ENCODE measurements around the gene GNA12.

Gene GNA12, protein sequence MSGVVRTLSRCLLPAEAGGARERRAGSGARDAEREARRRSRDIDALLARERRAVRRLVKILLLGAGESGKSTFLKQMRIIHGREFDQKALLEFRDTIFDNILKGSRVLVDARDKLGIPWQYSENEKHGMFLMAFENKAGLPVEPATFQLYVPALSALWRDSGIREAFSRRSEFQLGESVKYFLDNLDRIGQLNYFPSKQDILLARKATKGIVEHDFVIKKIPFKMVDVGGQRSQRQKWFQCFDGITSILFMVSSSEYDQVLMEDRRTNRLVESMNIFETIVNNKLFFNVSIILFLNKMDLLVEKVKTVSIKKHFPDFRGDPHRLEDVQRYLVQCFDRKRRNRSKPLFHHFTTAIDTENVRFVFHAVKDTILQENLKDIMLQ

DNA sequence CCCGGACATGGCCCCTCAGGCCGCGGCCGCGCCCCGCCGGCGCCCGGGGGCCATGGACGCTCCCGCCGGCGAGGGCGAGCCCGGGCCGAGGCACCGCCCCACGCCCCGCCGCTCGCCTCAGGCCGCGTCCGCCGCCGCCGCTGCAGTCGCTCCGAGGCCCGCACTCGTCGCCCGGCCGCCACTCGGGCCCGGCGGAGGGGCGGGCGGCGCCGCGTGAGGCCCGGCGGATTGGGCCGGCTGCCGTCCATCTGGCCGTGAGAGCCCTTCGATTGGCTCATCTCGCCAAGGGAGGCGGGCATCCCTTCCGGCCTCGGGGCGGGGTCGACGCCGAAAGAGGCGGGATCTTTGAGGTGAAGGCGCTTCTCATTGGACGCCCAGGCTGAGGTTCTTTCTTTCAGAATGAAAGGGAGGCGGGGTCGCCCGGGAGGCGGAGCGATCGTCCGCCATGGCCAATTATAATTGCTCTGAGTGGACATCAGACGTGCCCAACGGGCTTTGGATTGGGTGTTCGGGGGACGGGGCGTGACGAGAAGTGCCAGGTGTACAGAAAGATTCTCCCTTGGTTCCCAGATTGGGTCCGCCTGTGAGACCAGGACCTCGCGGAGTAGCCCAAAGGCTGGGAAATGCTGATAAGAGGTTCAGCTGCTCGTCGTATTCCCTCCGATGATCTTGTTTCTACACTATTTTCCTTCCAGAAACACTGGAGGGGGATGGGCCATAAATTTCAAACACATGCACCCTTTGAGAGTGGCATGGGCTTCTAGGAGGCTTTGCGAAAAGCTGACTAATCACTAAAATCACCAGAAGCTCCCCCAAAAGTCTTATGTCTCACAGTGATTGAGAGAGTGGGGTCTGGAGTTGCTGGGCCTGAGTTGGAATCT is at the start of gene GNA12:
TSS of gene GNA12 (minus strand) at position 156 of the 881 bp plus-strand sequence. CDS start at position 9, 147 bp downstream.
- DNase-seq (ENCODE audit: low read depth), result peak; percentile 96

GRCh38 chr7:2893411-2893861 is 49.3 kb upstream of the GNA12 start:
- DNase-seq (ENCODE audit: low read depth), result no peak

DNA sequence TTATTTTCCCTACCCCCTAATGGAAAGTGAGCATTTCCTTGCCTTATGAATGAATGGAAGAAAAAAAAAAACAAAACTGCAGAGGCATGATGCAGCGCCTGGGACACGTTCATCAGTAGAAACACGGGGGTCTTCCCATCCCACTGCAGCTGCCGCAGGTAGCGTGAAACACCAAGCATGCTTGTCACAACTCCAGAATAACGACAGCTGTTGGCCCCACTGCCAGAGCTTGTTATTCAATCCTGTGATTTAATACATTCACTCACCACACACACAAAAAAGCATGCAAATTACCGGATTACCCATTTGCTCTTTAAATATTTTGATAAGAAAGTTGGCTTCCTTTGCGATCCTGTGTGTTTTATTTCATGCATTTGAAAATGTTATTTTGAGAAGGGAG is 48.4 kb upstream of the GNA12 start:
- DNase-seq (ENCODE audit: low read depth), result no peak

GRCh38 chr7:2887816-2888215 is 43.7 kb upstream of the GNA12 start:
- no peak for DNase-seq (ENCODE audit: low read depth)

DNA sequence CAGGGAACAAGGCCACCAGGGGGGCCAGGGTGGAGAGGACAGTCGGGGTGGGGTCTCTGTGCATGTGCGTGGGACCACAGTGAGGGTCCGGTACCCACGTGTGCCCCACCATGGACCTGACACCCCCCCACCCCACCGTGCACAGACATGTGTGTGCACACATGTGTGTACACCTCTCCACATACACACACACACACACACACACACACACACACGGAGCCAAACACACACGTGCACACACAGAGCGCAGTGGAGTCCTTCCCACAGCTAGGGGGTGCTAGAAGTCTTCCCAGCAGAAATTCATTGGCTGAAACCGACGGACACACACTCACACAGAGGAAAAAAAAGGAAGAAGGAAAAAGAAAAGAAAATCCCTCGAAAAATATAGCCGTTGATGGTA is 42.8 kb upstream of the GNA12 start:
- DNase-seq (ENCODE audit: low read depth), result peak; percentile 87

GRCh38 chr7:2886391-2886790 is 42.3 kb upstream of the GNA12 start:
- no peak for DNase-seq (ENCODE audit: low read depth)

DNA sequence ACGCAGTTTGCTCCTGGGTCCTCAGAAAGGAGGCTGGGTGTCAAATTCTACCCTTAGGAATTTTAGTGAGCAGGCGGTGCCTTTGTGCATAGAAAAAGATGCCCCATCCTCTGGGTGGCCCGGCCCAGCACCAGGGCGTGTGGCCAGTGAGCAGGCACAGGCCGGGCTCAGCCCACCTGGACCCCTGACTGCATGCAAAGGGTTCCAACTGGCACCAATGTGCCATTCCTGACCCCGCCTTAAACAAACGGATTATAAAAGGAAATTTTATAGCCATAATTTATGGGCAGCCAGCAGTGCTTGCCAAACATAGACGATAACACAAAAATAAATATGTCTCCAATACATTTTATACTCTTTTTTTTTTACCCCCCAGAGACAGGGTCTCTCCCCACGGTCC is 40.1 kb upstream of the GNA12 start:
- no peak for DNase-seq (ENCODE audit: low read depth)

DNA sequence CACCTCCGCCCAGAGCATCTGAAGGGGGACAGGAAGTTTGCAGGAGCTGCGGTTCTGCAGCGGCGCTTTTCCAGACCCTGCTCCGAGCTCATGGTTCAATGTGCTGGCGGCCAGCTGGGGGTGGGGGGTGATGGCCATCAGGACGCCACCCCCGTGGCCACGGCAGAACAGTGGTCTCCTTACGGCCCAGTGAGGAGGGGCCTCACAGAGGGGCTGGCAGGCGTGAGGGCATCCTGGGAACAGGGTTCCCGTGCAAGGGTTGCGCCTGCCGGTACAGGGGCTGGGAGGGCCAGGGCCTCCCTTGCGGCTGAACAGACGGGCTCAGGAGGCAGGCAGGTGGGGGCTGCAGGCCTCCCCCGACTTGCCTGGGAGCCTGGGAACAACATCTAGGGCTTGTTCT is 39.0 kb upstream of the GNA12 start:
- DNase-seq (ENCODE audit: low read depth), result no peak

DNA sequence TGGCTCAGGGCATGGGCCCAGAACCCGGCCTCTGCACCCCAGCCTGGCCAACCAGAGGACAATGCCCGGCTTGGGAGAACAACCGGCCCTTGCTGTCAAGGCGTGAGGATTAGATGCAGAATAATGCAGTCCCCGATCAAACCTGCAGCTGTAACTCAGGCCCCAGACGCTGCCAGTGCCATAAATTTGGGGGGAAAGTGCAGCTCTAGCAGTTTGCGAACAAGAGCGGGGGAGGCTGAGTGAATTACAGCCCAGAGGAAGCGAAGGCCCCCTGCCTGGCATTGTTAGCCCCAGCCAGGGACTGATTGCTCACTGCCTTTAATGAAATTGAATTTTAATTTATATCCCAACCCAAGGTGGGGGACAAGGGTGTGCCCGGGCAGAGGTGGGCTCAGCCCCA is 38.0 kb upstream of the GNA12 start:
- no peak for DNase-seq (ENCODE audit: low read depth)

- DNase-seq (ENCODE audit: low read depth), result no peak
These were observed 36.9 kb upstream of the GNA12 start for GRCh38 chr7:2880874-2881533.

- DNase-seq (ENCODE audit: low read depth), result no peak
These were observed 35.9 kb upstream of the GNA12 start for GRCh38 chr7:2880051-2880450.

DNA sequence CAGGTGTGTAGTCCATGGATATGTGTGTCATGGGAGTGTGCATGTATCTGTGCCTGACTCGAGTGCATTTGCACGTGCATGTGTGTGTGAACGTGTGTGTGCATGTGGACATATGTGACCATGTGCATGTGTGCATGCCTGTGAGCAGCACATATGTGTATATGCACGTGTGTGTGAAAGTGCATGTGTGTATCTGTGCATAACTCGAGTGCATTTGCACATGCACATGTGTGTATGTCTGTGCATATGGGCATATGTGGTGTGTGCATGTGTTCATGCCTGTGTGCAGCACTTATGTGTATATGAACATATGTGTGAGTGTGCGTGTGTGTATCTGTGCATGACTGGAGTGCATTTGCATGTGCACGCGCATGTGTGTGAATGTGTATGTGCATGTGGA is 35.2 kb upstream of the GNA12 start:
- no peak for DNase-seq (ENCODE audit: low read depth)

DNA sequence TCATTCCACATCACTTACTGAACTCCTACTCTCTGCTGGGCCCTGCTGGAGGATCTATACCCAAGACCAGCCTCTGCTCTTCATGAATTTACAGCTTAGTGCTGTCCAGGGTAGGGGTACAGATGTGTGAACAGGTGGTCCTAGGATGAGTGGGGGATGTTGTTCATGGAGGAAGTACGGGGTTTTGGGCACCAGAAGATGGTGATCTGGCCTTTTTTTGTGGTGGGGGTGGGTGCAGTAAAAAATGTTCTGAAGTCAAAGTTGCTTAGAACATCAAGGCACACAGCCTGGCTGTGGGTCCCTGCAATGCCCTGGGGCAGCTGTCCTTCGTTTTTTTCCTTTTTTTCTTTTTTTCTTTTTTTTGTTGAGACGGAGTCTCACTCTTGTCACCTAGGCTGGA is 34.2 kb upstream of the GNA12 start:
- DNase-seq (ENCODE audit: low read depth), result no peak

GRCh38 chr7:2876031-2876731 is 32.1 kb upstream of the GNA12 start:
- peak; percentile 89 for DNase-seq (ENCODE audit: low read depth)

- DNase-seq (ENCODE audit: low read depth), result peak; percentile 96
These were observed 29.8 kb upstream of the GNA12 start for GRCh38 chr7:2873686-2874551.

DNA sequence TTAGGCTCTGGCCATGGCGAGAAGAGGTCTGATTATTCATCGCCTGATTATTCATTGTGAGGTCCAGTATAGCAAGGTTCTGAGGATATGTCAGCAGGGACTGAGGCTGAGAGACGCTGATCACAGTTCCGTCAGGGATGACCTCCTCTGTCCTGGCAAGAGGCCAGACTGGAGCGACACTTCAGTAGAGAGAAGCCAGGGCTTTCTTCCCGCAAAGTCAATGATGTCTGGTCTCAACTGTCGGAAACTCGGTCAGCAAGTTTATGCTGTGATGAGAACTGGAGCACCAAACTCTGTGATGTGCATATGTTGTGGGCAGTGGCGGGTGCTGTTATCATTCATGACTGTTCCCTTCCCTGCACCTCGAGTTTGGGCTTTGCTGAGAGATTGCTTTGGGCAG is 29.0 kb upstream of the GNA12 start:
- DNase-seq (ENCODE audit: low read depth), result peak; percentile 34

GRCh38 chr7:2872296-2872874 is 28.3 kb upstream of the GNA12 start:
- no peak for DNase-seq (ENCODE audit: low read depth)

- peak; percentile 70 for DNase-seq (ENCODE audit: low read depth)
These were observed 26.4 kb upstream of the GNA12 start for GRCh38 chr7:2870471-2870931.

DNA sequence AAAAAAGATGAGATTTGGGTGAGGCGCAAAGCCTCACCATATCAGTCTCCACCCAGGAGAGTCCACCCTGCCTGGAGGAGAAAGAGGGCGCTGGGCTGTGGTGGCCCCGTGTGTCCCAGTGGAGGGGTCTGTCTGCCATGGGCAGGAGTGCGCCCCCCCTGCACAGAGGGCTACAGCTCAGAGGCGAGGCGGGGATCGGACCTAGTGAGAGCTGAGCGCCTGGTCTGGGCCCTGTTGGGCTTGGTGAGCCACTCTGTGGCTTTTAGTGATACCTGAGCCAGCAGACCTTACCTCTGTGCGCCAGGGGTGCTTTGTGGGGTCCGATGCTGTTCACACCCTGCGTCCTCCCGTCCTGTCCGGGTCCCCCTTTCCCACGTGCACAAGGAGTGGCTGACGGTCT is 25.9 kb upstream of the GNA12 start:
- DNase-seq (ENCODE audit: low read depth), result no peak

GRCh38 chr7:2866601-2867000 is 22.5 kb upstream of the GNA12 start:
- DNase-seq (ENCODE audit: low read depth), result no peak
